ENCODE data around the gene TFB1M.

Gene TFB1M

GRCh38 chr6:155346957-155347356, 32.7 kb upstream of the TFB1M start:
- CTCF ChIA-PET = interaction anchor here (0.6 kb wide), 1 partner anchor 105 kb away, joined by 3 read pairs; no protein-coding TSS in a partner anchor
- Histone ChIP-seq H3K4me3 (ENCODE audit: low read depth, low read length) (no peak overlapping the region), H3K4me1 (ENCODE audit: control insufficient read depth, insufficient read depth, low read length) (no peaks in the 10 kb centered on the region), H3K27ac (ENCODE audit: extremely low read depth, low read depth, low read length) (no peak overlapping the region), H3K9me3 (ENCODE audit: control insufficient read depth, insufficient read depth, low read depth, low read length) (no peaks in the 10 kb centered on the region), H3K36me3 (ENCODE audit: control insufficient read depth in 2 of 2, insufficient read depth in 1 of 2, low read length in 2 of 2) (no peaks in the 10 kb centered on the region)
- no peak for TF ChIP-seq ZNF585B (tag by site-specific recombination; IDR thresholded peaks at IDR 0.05)
- peak; percentile 82 for TF ChIP-seq SETDB1 (IDR thresholded peaks at IDR 0.05; ENCODE audit: insufficient read length, low read length)
- no peak for TF ChIP-seq PRDM6 (tag by site-specific recombination; IDR thresholded peaks at IDR 0.05)
- POLR2A ChIA-PET = no interaction called here

DNA sequence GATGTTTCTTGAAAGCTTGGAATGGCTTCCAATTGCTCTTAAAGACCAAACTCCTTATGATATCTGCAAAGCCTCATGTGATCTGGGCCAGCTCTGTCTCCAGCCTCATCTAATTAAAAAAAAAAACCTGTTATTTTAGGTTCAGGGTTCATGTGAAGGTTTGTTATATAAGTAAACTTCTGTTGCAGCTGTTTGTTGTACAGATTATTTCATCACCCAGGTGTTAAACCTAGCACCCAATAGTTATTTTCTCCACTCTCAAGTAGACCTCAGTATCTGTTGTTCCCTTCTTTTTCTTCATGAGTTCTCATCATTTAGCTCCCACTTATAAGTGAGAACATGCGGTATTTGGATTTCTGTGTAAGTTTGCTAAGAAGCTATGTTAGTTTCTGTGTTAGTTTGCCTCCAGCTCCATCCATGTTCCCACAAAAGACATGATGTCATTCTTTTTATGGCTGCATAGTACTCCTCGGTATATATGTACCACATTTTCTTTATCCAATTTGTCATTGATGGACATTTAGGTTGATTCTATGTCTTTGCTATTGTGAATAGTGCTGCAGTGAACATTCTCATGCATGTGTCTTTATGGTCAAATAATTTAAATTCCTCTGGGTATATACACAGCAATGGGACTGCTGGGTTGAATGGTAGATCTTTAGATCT, 30.2 kb upstream of the TFB1M start:
- Histone ChIP-seq H3K4me1 (ENCODE audit: control insufficient read depth, insufficient read depth, low read length) (no peaks in the 10 kb centered on the region), H3K36me3 (ENCODE audit: control insufficient read depth in 2 of 2, insufficient read depth in 1 of 2, low read length in 2 of 2) (no peaks in the 10 kb centered on the region), H3K27ac (ENCODE audit: extremely low read depth, low read depth, low read length) (no peak overlapping the region), H3K4me3 (ENCODE audit: low read depth, low read length) (no peak overlapping the region), H3K9me3 (ENCODE audit: control insufficient read depth, insufficient read depth, low read depth, low read length) (no peaks in the 10 kb centered on the region)
- TF ChIP-seq ZNF76 (tag by site-specific recombination; IDR thresholded peaks at IDR 0.05; ENCODE audit: borderline replicate concordance, low read depth) = no peak
- TF ChIP-seq IKZF3 (tag by site-specific recombination; IDR thresholded peaks at IDR 0.05) = no peak
- peak; percentile 8; the same call in 1 of the 2 replicates for TF ChIP-seq ZNF146 (tag by site-specific recombination; IDR thresholded peaks at IDR 0.05)
- TF ChIP-seq, protein P1, sequence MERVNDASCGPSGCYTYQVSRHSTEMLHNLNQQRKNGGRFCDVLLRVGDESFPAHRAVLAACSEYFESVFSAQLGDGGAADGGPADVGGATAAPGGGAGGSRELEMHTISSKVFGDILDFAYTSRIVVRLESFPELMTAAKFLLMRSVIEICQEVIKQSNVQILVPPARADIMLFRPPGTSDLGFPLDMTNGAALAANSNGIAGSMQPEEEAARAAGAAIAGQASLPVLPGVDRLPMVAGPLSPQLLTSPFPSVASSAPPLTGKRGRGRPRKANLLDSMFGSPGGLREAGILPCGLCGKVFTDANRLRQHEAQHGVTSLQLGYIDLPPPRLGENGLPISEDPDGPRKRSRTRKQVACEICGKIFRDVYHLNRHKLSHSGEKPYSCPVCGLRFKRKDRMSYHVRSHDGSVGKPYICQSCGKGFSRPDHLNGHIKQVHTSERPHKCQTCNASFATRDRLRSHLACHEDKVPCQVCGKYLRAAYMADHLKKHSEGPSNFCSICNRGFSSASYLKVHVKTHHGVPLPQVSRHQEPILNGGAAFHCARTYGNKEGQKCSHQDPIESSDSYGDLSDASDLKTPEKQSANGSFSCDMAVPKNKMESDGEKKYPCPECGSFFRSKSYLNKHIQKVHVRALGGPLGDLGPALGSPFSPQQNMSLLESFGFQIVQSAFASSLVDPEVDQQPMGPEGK (tag by site-specific recombination; IDR thresholded peaks at IDR 0.05) = no peak
- no peak for TF ChIP-seq ZNF792 (tag by site-specific recombination; IDR thresholded peaks at IDR 0.05)
- TF ChIP-seq, protein P2, sequence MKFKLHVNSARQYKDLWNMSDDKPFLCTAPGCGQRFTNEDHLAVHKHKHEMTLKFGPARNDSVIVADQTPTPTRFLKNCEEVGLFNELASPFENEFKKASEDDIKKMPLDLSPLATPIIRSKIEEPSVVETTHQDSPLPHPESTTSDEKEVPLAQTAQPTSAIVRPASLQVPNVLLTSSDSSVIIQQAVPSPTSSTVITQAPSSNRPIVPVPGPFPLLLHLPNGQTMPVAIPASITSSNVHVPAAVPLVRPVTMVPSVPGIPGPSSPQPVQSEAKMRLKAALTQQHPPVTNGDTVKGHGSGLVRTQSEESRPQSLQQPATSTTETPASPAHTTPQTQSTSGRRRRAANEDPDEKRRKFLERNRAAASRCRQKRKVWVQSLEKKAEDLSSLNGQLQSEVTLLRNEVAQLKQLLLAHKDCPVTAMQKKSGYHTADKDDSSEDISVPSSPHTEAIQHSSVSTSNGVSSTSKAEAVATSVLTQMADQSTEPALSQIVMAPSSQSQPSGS (tag by site-specific recombination; IDR thresholded peaks at IDR 0.05; ENCODE audit: low read depth) = peak; percentile 54
- no peak for TF ChIP-seq ZNF580 (tag by site-specific recombination; IDR thresholded peaks at IDR 0.05)
- POLR2A ChIA-PET = no interaction called here
- CTCF ChIA-PET = no interaction called here

DNA sequence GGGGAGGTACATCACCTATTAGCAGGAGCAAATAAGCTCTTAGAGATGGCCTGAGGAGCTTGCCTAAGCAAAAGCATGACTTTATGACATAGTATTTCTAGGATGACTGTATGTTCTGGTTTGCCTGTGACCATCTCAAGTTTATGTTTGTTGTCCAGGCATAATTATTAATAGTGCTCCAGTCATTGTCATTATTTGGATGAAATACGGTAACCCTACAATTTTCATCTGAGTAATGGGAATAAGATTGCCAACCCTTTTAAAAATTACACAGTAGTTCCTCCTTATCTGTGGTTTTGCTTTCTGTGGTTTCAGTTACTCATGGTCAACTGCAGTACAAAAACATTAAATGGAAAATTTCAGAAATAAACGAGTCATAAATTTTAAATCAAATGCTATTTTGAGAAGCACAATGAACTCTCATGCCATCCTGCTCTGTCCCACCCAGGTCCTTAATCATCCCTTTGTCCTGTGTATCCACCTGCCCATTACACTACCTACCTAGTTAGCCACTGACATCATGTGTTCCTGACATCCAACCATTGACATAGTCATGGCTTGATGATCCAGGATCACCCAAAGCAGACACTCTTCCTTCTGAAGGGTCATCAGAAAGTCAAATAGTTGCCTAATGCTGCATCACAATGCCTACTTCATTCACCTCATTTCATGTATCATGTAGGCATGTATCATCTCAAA, 27.0 kb upstream of the TFB1M start:
- H3K4me3 ChIP-seq (ENCODE audit: low read depth, low read length) = no peak overlapping the region
- ChIA-PET POLR2A (no interaction called here), CTCF (interaction anchor here (1.2 kb wide), 1 partner anchor 11 kb away, joined by 6 read pairs; no protein-coding TSS in a partner anchor)
- no peaks in the 10 kb centered on the region for H3K36me3 ChIP-seq (ENCODE audit: control insufficient read depth in 2 of 2, insufficient read depth in 1 of 2, low read length in 2 of 2)
- H3K4me1 ChIP-seq (ENCODE audit: control insufficient read depth, insufficient read depth, low read length) = no peaks in the 10 kb centered on the region
- H3K9me3 ChIP-seq (ENCODE audit: control insufficient read depth, insufficient read depth, low read depth, low read length) = no peaks in the 10 kb centered on the region
- H3K27ac ChIP-seq (ENCODE audit: extremely low read depth, low read depth, low read length) = no peak overlapping the region
- TF ChIP-seq SALL2 (tag by site-specific recombination; IDR thresholded peaks at IDR 0.05; ENCODE audit: borderline replicate concordance) (no peak), TCF7L2 (IDR thresholded peaks at IDR 0.05; ENCODE audit: borderline replicate concordance, low read depth, low read length) (no peak), ZFHX2 (tag by site-specific recombination; conservative IDR thresholded peaks at IDR 0.05) (no peak), GLI4 (tag by site-specific recombination; IDR thresholded peaks at IDR 0.05) (no peak), PRDM1 (tag by site-specific recombination; IDR thresholded peaks at IDR 0.05) (no peak), PBX3 (CRISPR knock-in tag; IDR thresholded peaks at IDR 0.05) (no peak), ZNF555 (tag by site-specific recombination; conservative IDR thresholded peaks at IDR 0.05) (no peak)
- TF ChIP-seq, protein P3, sequence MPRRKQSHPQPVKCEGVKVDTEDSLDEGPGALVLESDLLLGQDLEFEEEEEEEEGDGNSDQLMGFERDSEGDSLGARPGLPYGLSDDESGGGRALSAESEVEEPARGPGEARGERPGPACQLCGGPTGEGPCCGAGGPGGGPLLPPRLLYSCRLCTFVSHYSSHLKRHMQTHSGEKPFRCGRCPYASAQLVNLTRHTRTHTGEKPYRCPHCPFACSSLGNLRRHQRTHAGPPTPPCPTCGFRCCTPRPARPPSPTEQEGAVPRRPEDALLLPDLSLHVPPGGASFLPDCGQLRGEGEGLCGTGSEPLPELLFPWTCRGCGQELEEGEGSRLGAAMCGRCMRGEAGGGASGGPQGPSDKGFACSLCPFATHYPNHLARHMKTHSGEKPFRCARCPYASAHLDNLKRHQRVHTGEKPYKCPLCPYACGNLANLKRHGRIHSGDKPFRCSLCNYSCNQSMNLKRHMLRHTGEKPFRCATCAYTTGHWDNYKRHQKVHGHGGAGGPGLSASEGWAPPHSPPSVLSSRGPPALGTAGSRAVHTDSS (tag by site-specific recombination; IDR thresholded peaks at IDR 0.05) = no peak
